A673 (cell line): ENCODE results near the gene SHC4.

Experiments used
- EZH2 ChIP-seq: fragments of 200-600 bp; sonication (generic); IDR thresholded peaks from 2 replicates; pipeline ENCODE4 v1.6.1; 2017; ENCODE audit warnings: borderline replicate concordance, low read depth, mild to moderate bottlenecking, mixed read lengths, antibody characterized with exemption, low read length; ENCODE audit not compliant: poor library complexity, severe bottlenecking
- TF ChIP-seq, protein P1 (sequence below): fragments of 300-800, 200-600 bp; sonication (generic); conservative IDR thresholded peaks from 2 replicates; pipeline ENCODE4 v1.5.1; 2017; ENCODE audit warnings: low read depth, mild to moderate bottlenecking, antibody characterized with exemption, low read length, moderate library complexity, mixed read lengths

DNA sequence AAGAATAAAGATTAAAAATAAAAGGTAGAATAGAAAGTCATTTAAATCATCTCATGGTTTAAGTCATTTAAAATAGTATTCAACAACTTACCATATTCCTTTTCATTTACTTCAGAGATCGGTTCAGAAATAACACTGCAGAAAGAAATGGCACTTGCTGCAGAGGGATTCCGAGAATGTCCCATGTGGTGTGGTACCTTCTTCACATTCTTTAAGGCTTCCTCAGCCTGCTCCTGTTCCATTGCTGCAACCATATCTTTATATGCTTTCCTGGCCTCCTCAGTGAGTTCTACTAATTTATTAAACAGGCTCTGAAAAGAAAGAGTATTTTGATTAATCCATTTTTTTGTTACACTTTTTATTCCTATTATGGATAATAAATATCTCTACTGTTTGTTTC is 32.6 kb upstream of the SHC4 start:
- TF ChIP-seq, protein P1, sequence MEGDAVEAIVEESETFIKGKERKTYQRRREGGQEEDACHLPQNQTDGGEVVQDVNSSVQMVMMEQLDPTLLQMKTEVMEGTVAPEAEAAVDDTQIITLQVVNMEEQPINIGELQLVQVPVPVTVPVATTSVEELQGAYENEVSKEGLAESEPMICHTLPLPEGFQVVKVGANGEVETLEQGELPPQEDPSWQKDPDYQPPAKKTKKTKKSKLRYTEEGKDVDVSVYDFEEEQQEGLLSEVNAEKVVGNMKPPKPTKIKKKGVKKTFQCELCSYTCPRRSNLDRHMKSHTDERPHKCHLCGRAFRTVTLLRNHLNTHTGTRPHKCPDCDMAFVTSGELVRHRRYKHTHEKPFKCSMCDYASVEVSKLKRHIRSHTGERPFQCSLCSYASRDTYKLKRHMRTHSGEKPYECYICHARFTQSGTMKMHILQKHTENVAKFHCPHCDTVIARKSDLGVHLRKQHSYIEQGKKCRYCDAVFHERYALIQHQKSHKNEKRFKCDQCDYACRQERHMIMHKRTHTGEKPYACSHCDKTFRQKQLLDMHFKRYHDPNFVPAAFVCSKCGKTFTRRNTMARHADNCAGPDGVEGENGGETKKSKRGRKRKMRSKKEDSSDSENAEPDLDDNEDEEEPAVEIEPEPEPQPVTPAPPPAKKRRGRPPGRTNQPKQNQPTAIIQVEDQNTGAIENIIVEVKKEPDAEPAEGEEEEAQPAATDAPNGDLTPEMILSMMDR, result no peak
- no peak for TF ChIP-seq EZH2
